Stimulated activated effector memory CD8-positive, alpha-beta T cell treated with anti-CD3 and anti-CD28 coated beads, Interleukin-12 subunit alpha, Interleukin-12 subunit beta, amount 100 ng/mL, for 72 hours (primary cell): ENCODE data around the gene BEAN1.
A peak's percentile ranks its signal among the peaks of the same experiment; 100 is the strongest.
"Not testable (repeated sequence)": the region's sequence is repeated elsewhere in the genome, so short reads cannot be mapped to it uniquely, and the experiment has no call there.

Experiments used
- ATAC-seq: fragments of 150-1000 bp; cut with Tn5 transposase; 2 replicates; pipeline ENCODE4 v1.10.0; 2021
- DNase-seq, 2 donors: peaks; one replicate each; pipeline ENCODE4 v3.0.0; 2021 to 2022; ENCODE audit warnings: low spot score in 2 of 2
- H3K27ac Mint-ChIP-seq: one replicate; pipeline ENCODE4 v1.8.0; 2022; ENCODE audit warnings: mild to moderate bottlenecking, mixed read lengths
- H3K36me3 Mint-ChIP-seq: one replicate; pipeline ENCODE4 v1.8.0; 2022; ENCODE audit warnings: mild to moderate bottlenecking, mixed read lengths
- H3K4me1 Mint-ChIP-seq: one replicate; pipeline ENCODE4 v1.8.0; 2022; ENCODE audit warnings: mixed read lengths
- H3K4me3 Mint-ChIP-seq: one replicate; pipeline ENCODE4 v1.8.0; 2022; ENCODE audit warnings: mild to moderate bottlenecking, mixed read lengths
- H3K9me3 Mint-ChIP-seq: one replicate; pipeline ENCODE4 v1.8.0; 2022; ENCODE audit warnings: mixed read lengths

BEAN1 gene

DNA sequence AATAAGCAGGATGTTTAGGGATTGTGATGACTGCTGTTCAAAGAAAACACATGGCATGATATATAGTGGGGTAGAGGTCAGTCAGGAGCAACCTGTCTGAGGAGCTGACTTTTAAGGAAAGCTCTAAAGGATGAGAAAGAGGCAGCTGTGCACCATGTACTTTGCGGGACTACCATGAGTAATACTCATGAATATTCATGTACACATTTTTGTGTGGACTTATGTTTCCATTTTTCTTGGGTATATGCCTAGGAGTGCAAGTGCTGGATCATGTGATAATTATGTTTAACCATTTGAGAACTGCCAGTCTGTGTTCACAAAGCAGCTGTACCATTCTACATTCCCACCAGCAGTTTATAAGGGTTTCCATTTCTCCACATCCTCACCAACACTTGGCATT lies 35.8 kb downstream of the BEAN1 start:
- no peaks in the 10 kb centered on the region for H3K36me3 Mint-ChIP-seq
- DNase-seq (no peak), ATAC-seq (no peak)
- no peak overlapping the region for H3K27ac Mint-ChIP-seq
- peaks cover 3% of the 10 kb centered on the region for H3K9me3 Mint-ChIP-seq
- H3K4me3 Mint-ChIP-seq, result no peak overlapping the region
- H3K4me1 Mint-ChIP-seq, result peaks cover 6% of the 10 kb centered on the region

DNA sequence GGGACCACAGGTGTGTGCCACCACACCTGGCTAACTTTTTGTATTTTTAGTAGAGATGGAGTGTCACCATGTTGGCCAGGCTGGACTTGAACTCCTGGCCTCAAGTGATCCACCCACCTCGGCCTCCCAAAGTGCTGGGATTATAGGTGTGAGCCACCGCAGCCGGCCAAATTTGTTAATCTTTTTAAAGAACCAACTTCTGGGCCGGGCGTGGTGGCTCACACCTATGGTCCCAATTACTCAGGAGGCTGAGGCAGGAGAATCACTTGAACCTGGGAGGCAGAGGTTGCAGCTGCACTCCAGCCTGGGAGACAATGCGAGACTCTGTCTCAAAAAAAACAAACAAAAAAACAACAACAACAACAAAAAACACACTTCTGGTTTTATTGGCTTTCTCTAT lies 38.9 kb downstream of the BEAN1 start:
- H3K27ac Mint-ChIP-seq, H3K4me3 Mint-ChIP-seq, H3K9me3 Mint-ChIP-seq, H3K4me1 Mint-ChIP-seq, H3K36me3 Mint-ChIP-seq, DNase-seq, ATAC-seq: not testable (repeated sequence)

DNA sequence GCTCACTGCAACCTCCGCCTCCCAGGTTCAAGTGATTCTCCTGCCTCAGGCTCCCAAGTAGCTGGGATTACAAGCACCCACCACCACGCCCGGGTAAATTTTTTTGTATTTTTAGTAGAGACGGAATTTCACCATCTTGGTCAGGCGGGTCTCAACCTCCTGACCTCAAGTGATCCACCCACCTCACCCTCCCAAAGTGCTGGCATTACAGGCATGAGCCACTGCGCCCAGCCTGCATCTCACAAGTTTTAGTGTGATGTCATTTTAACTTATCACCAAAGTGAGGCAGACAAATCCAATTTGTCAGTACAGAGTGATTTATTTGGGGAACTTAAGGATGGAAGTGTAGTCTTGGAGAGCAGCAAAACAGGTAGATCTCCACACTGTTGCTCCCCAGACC lies 39.5 kb downstream of the BEAN1 start:
- H3K4me1 Mint-ChIP-seq, H3K27ac Mint-ChIP-seq, H3K9me3 Mint-ChIP-seq, DNase-seq, H3K36me3 Mint-ChIP-seq, ATAC-seq, H3K4me3 Mint-ChIP-seq: not testable (repeated sequence)

DNA sequence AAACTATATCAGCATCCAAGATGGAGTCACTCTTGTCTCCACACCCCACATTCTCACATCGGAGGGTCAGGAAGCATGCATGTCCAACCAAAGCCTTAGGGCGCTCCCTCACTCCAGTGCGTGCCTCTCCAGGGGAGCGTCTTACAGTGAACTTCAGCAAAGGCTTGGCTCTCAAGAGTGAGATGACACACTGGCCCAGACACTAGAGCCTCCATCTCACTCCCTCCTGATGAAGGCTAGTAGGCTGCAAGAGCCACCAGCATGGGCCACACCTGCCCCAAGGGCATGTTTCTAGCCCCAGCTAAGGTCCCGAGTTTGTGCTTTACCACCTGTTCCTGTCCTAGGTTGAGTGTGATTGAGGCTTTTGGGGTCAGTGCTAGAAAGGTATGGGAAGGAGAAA lies 40.5 kb downstream of the BEAN1 start:
- Mint-ChIP-seq H3K4me1 (peaks cover 6% of the 10 kb centered on the region), H3K27ac (no peak overlapping the region), H3K36me3 (no peaks in the 10 kb centered on the region), H3K4me3 (no peak overlapping the region), H3K9me3 (peaks cover 3% of the 10 kb centered on the region)
- no peak for ATAC-seq
- DNase-seq, result no peak

DNA sequence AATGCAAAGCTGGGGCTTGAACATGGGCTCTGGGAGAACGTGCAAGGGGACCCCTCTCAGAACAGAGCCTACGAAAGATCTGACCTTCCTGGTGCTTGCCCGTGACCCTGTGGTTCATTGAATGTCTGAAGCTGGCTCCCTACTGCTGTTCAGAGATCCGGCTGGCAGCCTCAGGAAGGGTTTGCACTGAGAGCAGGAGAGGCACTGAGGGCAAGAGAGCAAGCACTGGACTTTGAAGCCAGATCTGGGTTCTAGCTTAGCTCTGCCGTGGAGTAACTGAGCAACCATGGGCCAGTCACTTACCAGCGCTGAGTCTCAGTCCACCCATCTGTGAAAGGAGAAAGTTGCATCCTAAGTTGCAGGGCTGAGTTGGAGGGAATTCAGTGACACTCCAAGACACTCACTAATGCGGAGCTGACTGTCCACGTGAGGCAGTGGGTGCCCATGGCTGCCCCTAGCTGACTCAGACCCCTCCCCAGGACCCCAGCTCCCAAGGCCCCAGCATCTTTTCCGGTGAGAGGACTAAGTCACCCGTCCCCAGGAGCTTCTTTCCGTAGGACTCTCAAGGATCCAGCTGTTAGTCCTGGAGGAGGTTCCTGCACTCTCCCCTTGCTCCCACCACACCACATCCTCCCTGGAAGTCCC lies 41.3 kb downstream of the BEAN1 start:
- Mint-ChIP-seq H3K36me3 (no peaks in the 10 kb centered on the region), H3K27ac (no peak overlapping the region), H3K4me3 (no peak overlapping the region), H3K9me3 (peaks cover 3% of the 10 kb centered on the region), H3K4me1 (peaks cover 6% of the 10 kb centered on the region)
- ATAC-seq (no peak), DNase-seq (no peak)

DNA sequence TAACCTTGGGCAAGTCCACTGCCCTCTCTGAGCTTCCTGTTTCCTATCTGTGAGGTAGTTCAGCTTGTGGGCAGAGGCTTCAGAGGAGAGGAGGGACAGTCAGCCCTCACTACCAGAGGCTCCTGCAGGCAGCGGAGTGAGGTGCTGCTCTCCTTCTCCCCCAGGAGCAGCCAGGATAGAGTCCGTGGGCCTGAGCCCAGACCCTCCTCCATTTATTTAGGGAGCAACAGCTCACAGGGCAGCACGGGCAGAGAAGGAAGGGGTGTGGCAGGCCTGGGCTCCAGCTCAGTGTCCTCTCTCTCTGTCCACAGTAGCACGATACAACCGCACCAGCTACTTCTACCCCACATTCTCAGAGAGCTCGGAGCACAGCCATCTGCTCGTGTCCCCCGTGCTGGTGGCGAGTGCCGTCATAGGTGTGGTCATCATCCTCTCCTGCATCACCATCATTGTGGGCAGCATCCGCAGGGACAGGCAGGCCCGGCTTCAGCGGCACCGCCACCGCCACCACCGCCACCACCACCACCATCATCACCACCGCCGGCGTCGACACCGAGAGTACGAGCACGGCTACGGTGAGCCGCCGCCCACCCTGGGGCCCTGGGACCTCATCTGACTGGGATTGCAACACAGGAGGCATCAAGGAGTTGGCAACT lies 42.3 kb downstream of the BEAN1 start:
- no peaks in the 10 kb centered on the region for H3K36me3 Mint-ChIP-seq
- peaks cover 15% of the 10 kb centered on the region for H3K4me1 Mint-ChIP-seq
- ATAC-seq, result no peak
- no peak for DNase-seq
- no peak overlapping the region for H3K27ac Mint-ChIP-seq
- no peak overlapping the region for H3K4me3 Mint-ChIP-seq
- peaks cover 3% of the 10 kb centered on the region for H3K9me3 Mint-ChIP-seq

DNA sequence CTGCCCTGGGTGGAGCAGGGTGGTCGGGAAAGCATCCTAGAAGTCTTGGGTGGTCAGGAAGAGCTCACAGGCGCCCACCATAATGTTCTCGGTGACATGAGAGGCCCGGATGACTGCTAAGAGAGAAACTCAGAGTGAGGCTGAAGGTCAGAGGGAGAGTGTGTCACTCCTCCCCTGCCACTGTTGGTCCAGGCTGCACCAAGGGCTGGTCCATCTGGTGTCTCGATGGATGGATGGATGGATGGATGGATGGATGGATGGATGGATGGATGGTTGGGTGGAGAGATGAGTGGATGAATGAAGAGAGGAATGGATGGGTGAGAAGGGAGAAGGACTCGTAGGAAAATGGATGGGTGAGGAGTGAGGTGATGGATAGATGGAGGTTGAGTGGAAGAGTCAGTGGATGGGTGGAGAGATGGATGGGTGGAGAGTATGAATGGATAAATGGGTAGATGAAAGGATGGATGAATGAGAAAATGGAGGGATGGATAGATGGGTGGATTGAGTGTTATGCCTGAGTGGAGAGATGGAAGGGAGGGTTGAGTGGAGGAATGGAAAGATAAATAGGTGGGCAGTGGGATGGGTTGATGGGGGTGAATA lies 43.0 kb downstream of the BEAN1 start:
- DNase-seq, result no peak
- Mint-ChIP-seq H3K9me3 (peaks cover 3% of the 10 kb centered on the region), H3K36me3 (no peaks in the 10 kb centered on the region), H3K4me1 (peaks cover 21% of the 10 kb centered on the region), H3K4me3 (no peak overlapping the region), H3K27ac (no peak overlapping the region)
- ATAC-seq, result no peak

DNA sequence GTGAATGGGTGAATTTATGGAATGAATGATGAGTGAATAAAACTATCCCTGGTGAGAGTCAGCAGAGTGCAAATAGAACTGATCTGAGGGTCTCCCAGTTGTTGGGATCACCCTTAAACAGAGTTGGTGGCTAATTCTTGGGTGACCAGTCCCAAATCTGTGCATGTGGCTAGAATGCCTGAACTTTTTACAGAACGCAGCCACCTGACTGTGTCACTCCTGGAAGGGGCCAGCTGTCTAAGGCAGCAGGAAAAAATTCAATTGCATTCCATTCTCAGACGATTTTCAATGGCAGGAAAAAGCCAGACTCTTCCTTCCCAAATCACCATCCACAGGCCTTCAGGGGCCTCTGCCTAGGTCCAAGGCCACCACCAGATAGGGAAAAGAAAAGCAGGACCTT lies 43.5 kb downstream of the BEAN1 start:
- no peak for ATAC-seq
- Mint-ChIP-seq H3K36me3 (no peaks in the 10 kb centered on the region), H3K4me3 (no peak overlapping the region), H3K4me1 (peaks cover 27% of the 10 kb centered on the region), H3K27ac (no peak overlapping the region), H3K9me3 (peaks cover 3% of the 10 kb centered on the region)
- no peak for DNase-seq

DNA sequence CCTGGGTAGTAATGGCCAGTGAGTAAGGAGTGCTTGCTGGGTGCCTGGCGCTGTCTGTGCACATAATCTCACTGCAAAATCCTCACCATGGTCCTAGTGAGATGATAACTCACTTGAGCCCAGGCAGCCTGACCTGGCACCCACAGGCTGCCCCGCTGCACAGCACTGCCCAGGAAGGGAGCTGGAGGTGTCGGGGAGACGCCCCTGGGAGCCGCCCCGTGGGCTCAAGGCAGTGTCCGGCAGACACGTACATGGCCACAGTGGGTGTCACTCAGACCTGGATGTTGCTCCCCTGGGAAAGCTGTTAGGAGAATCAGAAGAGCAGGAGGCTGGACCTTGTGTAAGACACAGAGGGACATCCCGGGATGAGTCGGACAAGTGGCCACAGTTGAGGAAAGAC lies 44.2 kb downstream of the BEAN1 start:
- no peak for DNase-seq
- Mint-ChIP-seq H3K27ac (no peak overlapping the region), H3K36me3 (no peaks in the 10 kb centered on the region), H3K4me1 (peaks cover 28% of the 10 kb centered on the region), H3K4me3 (no peak overlapping the region), H3K9me3 (peaks cover 2% of the 10 kb centered on the region)
- ATAC-seq, result no peak

DNA sequence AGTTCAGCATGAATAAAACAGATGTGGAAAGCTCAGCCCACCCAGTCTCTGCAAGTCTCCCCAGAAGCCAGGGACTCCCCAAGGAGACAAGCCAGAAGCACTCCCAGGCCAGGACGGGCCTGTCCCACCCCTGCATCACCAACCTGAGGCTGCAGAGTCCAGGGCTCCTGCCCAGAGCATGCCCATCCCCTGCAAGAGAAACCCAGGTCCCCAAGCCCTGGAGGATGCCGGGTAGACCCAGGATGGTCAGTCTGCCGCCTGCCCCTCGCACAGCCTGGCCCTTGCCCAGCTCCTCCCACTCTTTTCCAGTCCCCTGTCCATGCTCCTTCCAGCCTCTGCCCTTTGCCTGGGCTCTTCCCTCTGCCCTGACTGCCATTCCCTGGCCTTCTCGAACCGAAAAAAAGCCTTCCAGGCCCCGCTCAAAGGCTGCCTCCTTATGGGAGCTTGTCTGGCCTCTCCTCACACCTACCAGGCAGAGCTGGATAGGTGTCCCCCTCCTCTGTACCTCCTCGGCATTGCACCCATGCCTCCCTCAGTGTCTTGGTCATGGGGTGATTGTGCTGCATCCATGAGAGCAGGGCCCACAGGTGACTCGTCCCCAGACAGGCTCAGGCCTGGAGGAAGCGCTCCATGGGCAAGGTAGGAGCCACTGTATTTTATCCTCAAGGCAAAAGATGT lies 44.8 kb downstream of the BEAN1 start:
- Mint-ChIP-seq H3K4me1 (peaks cover 28% of the 10 kb centered on the region), H3K9me3 (no peaks in the 10 kb centered on the region), H3K4me3 (no peak overlapping the region), H3K36me3 (no peaks in the 10 kb centered on the region), H3K27ac (no peak overlapping the region)
- DNase-seq (no peak), ATAC-seq (no peak)

DNA sequence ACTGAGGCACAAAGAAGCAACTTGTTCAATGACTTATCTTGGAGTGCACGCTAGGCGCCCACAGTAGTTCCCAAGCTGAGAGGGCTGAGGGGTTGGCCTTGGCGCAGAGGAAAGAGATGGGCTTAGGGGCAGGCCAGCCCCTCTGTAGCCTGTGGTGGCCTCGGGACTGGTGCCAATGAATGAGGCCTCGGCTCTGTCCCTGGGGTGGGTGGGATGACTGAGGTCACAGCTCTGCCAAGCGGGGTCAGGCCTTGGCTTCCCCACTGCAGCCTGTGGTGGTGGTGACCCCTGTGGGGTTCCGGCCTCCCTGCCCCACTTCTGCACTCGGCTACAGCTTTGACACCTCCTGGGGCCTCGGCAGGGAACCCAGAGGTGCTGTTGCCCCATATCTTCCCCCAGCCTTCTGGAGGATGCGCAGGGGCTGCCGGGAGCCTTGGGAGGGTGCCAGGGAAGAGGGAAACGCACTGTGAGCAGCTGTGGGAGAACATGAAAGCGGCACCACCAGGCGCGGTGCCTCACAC lies 46.0 kb downstream of the BEAN1 start:
- no peak for DNase-seq
- no peaks in the 10 kb centered on the region for H3K36me3 Mint-ChIP-seq
- ATAC-seq, result no peak
- no peak overlapping the region for H3K4me3 Mint-ChIP-seq
- no peak overlapping the region for H3K27ac Mint-ChIP-seq
- no peaks in the 10 kb centered on the region for H3K9me3 Mint-ChIP-seq
- peaks cover 36% of the 10 kb centered on the region for H3K4me1 Mint-ChIP-seq

DNA sequence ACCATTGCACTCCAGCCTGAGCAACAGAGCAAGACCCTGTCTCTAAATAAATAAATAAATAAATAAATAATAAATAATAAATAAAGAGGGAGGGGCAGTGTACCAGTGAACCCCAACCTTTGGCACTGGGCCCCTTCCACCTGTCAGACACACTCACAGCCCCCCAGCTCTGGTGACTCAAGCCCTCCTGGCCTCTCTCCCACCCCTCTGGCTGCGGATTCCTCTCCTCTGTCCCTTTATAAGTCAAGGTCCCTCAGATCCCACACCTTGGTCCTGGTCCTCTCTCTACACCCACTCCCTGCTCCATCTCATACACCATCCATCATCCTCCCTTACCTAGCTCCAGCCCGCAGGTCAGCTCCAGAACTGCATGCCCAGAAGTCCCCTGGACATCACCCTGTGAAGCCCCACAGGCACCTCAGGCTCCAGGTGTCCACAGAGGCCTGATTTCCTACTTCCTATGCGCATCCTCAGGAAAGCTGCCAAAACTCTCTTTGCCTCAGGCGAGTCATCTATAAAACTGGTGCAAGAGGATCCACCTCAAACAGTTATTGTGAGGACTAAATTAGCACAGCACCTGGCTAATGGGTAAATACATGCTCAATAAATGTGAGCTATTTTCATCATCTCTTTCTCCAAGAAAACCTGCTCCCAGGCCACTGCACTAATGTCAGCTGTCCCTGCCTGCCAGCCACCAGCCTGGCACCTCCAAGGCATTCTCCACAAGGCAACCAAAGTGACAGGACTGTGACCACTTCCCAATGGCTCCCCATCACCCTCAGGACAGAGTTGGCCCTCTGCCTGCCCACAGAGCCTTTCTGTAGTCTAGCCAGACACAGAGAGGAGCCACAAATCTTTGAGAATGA lies 46.8 kb downstream of the BEAN1 start:
- H3K4me3 Mint-ChIP-seq, result no peak overlapping the region
- H3K9me3 Mint-ChIP-seq, result no peaks in the 10 kb centered on the region
- no peak for DNase-seq
- H3K27ac Mint-ChIP-seq, result peak overlapping the region; percentile 88
- ATAC-seq, result no peak
- H3K36me3 Mint-ChIP-seq, result no peaks in the 10 kb centered on the region
- peaks cover 43% of the 10 kb centered on the region for H3K4me1 Mint-ChIP-seq

DNA sequence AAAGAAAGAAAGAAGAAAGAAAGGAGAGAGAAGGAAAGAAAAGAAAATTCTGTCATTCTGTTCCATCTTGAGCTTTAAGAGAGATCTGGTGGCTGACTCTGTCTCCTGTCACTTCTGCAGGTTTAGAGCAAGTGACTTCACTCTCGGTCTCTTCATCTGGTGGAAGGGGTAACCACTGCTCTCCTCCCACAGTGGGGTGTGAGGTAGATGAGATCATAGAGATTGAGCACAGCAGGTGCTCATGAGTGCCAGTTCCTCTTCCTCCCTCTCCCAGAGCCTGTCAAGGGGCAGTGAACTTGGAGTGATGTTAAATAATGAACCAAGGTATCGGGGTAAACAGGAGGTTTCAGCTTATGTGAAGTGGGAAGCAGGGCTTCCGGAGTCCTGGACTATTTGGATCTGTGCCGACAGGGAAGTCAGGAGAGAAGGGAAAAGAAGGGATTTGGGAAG lies 47.7 kb downstream of the BEAN1 start:
- ATAC-seq (peak; percentile 97), DNase-seq (peak; percentile 32 to 65)
- Mint-ChIP-seq H3K4me3 (peak overlapping the region; percentile 10), H3K4me1 (peaks cover 45% of the 10 kb centered on the region), H3K9me3 (no peaks in the 10 kb centered on the region), H3K36me3 (no peaks in the 10 kb centered on the region), H3K27ac (peak overlapping the region; percentile 88)

DNA sequence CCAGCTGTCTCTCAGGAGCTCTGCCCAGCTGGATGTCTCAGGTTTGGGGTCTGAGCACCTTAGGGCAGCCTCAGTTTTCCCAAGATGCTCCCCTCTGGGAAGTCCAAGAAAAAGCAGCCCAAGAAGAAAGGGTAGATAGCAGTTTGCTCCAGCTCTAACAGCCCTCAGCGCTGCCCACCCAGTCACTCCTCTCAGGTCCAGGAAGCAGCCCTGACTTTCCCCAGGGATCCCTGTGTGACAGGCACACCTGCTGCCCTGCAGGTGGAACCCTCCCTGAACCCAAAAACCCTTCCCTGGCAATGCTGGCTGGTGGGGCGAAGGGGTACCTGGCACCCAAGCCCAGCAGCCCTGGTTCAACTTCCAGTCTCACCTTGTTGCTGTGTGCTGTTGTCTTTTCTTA lies 48.1 kb downstream of the BEAN1 start:
- DNase-seq, result no peak

More for the DNA sequence above, 48.1 kb downstream of the BEAN1 start:
- no peaks in the 10 kb centered on the region for H3K9me3 Mint-ChIP-seq
- H3K36me3 Mint-ChIP-seq, result no peaks in the 10 kb centered on the region
- peaks cover 41% of the 10 kb centered on the region for H3K4me1 Mint-ChIP-seq
- H3K4me3 Mint-ChIP-seq, result peak overlapping the region; percentile 10
- ATAC-seq, result no peak
- peak overlapping the region; percentile 88 for H3K27ac Mint-ChIP-seq
